Measurements from ENCODE around the gene PACRG. TPM values are rescaled to one million over a fixed set of nuclear protein-coding genes. Genes with fewer than 3 reads are reported as not detected.

Gene PACRG
- total RNA-seq, 1 experiment from 2014 or later = 0.44 TPM

- no peaks in the 10 kb centered on the region for H3K36me3 Mint-ChIP-seq
- POLR2A ChIA-PET = no interaction called here
- no peak for TF ChIP-seq RELA (CRISPR knock-in tag; IDR thresholded peaks at IDR 0.05; ENCODE audit: borderline replicate concordance)
- TF ChIP-seq KAT7 (CRISPR knock-in tag; IDR thresholded peaks at IDR 0.05; ENCODE audit: borderline replicate concordance) = no peak
- no peak for TF ChIP-seq GABPB1 (CRISPR knock-in tag; IDR thresholded peaks at IDR 0.05)
- TF ChIP-seq ETV6 (CRISPR knock-in tag; IDR thresholded peaks at IDR 0.05) = no peak
- no peak for TF ChIP-seq EMX1 (CRISPR knock-in tag; IDR thresholded peaks at IDR 0.05)
- no peak for TF ChIP-seq FOXP1 (CRISPR knock-in tag; IDR thresholded peaks at IDR 0.05; ENCODE audit: borderline replicate concordance)
- no peak for TF ChIP-seq IRF2 (CRISPR knock-in tag; IDR thresholded peaks at IDR 0.05; ENCODE audit: borderline replicate concordance, low read depth)
- TF ChIP-seq HMGA2 (CRISPR knock-in tag; IDR thresholded peaks at IDR 0.05) = no peak
- H3K27me3 Mint-ChIP-seq (ENCODE audit: low read depth) = no peaks in the 10 kb centered on the region
- H3K9me3 Mint-ChIP-seq = peaks cover 6% of the 10 kb centered on the region
- no peak; the same call in 1 of the 2 replicates for ATAC-seq
- H3K4me1 Mint-ChIP-seq = peaks cover 6% of the 10 kb centered on the region; the same call in 1 of the 2 replicates
- no peak overlapping the region for H3K27ac Mint-ChIP-seq
- CTCF ChIA-PET = no interaction called here
- no peak overlapping the region for H3K4me3 Mint-ChIP-seq
- no peak for DNase-seq (ENCODE audit: low spot score)
Observed at GRCh38 chr6:163324688-163325389, 597.1 kb downstream of the PACRG start.

GRCh38 chr6:163325390-163325784 lies 597.6 kb downstream of the PACRG start:
- Mint-ChIP-seq H3K4me1 (peaks cover 11% of the 10 kb centered on the region), H3K27ac (no peak overlapping the region), H3K27me3 (ENCODE audit: low read depth) (no peaks in the 10 kb centered on the region), H3K36me3 (no peaks in the 10 kb centered on the region), H3K4me3 (no peak overlapping the region), H3K9me3 (peaks cover 6% of the 10 kb centered on the region)
- no peak for TF ChIP-seq RORB (CRISPR knock-in tag; IDR thresholded peaks at IDR 0.05)
- TF ChIP-seq AFF4 (CRISPR knock-in tag; IDR thresholded peaks at IDR 0.05; ENCODE audit: borderline replicate concordance) = no peak
- CTCF ChIA-PET = no interaction called here
- DNase-seq (ENCODE audit: low spot score) (no peak), ATAC-seq (no peak)
- POLR2A ChIA-PET = no interaction called here

GRCh38 chr6:163327165-163327880 lies 599.5 kb downstream of the PACRG start:
- TF ChIP-seq TCF7 (CRISPR knock-in tag; IDR thresholded peaks at IDR 0.05; ENCODE audit: low read depth) (no peak), FOXP1 (CRISPR knock-in tag; IDR thresholded peaks at IDR 0.05; ENCODE audit: borderline replicate concordance) (no peak), HMGXB4 (CRISPR knock-in tag; IDR thresholded peaks at IDR 0.05) (no peak), NR3C1 (CRISPR knock-in tag; conservative IDR thresholded peaks at IDR 0.05; ENCODE audit: low read depth) (no peak), USF2 (CRISPR knock-in tag; IDR thresholded peaks at IDR 0.05) (no peak)
- peaks cover 16% of the 10 kb centered on the region for H3K4me1 Mint-ChIP-seq
- ATAC-seq (no peak), DNase-seq (ENCODE audit: low spot score) (no peak)
- H3K4me3 Mint-ChIP-seq = no peak overlapping the region
- H3K9me3 Mint-ChIP-seq = peaks cover 6% of the 10 kb centered on the region
- no peaks in the 10 kb centered on the region for H3K27me3 Mint-ChIP-seq (ENCODE audit: low read depth)
- H3K27ac Mint-ChIP-seq = no peak overlapping the region
- ChIA-PET POLR2A (no interaction called here), CTCF (no interaction called here)
- H3K36me3 Mint-ChIP-seq = no peaks in the 10 kb centered on the region
